Neuronal stem cell (in vitro differentiated cells): ENCODE data around the gene FAM161A. TPM values are rescaled to one million over a fixed set of nuclear protein-coding genes. Genes with fewer than 3 reads are reported as not detected.

Source experiments
- DNase-seq: peaks from one replicate; pipeline ENCODE4 v3.0.0-alpha.2; 2013; ENCODE audit warnings: low spot score
- H2AFZ ChIP-seq: one replicate; pipeline ENCODE4 v1.6.1; 2013; ENCODE audit warnings: mild to moderate bottlenecking, low read length, inconsistent platforms
- H2AK5ac ChIP-seq: 2 replicates; pipeline ENCODE4 v1.6.1; 2013; ENCODE audit warnings: low read depth, mild to moderate bottlenecking, inconsistent platforms, low read length, moderate library complexity, mixed read lengths
- H2BK120ac ChIP-seq: 2 replicates; pipeline ENCODE4 v1.6.1; 2013; ENCODE audit warnings: low read depth, mild to moderate bottlenecking, inconsistent platforms, low read length, moderate library complexity, mixed read lengths
- H2BK12ac ChIP-seq: one replicate; pipeline ENCODE4 v1.6.1; 2013; ENCODE audit warnings: low read length, inconsistent platforms
- H2BK15ac ChIP-seq: 2 replicates; pipeline ENCODE4 v1.6.1; 2013; ENCODE audit warnings: mild to moderate bottlenecking, low read length, inconsistent platforms, mixed read lengths
- H2BK5ac ChIP-seq: one replicate; pipeline ENCODE4 v1.6.1; 2013; ENCODE audit warnings: inconsistent platforms, mild to moderate bottlenecking, low read length, moderate library complexity
- H3K14ac ChIP-seq: one replicate; pipeline ENCODE4 v1.6.1; 2013; ENCODE audit warnings: low read length, inconsistent platforms
- H3K18ac ChIP-seq: 2 replicates; pipeline ENCODE4 v1.6.1; 2013; ENCODE audit warnings: low read length, inconsistent platforms
- H3K23ac ChIP-seq: 2 replicates; pipeline ENCODE4 v1.6.1; 2013; ENCODE audit warnings: low read depth, mild to moderate bottlenecking, mixed read lengths, low read length, inconsistent platforms; ENCODE audit not compliant: poor library complexity
- H3K27ac ChIP-seq: replicated peaks from 3 replicates; pipeline ENCODE4 v1.5.1; 2013; ENCODE audit warnings: low read length, inconsistent platforms
- H3K27me3 ChIP-seq, 3 experiments: 2 replicates each; pipeline ENCODE4 v1.6.1; 2013; ENCODE audit warnings: low read length in 3 of 3, mild to moderate bottlenecking in 2 of 3, inconsistent platforms in 1 of 3, low read depth in 1 of 3, mixed read lengths in 1 of 3, moderate library complexity in 1 of 3; ENCODE audit not compliant: control insufficient read depth in 3 of 3, insufficient read depth in 3 of 3
- H3K36me3 ChIP-seq, 2 donors: replicated peaks in 1 of 2; 2 replicates each; pipeline ENCODE4 v1.6.1; 2013; ENCODE audit warnings: low read length in 2 of 2; ENCODE audit not compliant: control insufficient read depth in 2 of 2, insufficient read depth in 2 of 2
- H3K4ac ChIP-seq: 2 replicates; pipeline ENCODE4 v1.6.1; 2013; ENCODE audit warnings: inconsistent platforms, mild to moderate bottlenecking, low read length, moderate library complexity
- H3K4me1 ChIP-seq, 2 donors: 1 replicate in 1 of 2; 2 replicates in 1 of 2; pipeline ENCODE4 v1.6.1; 2013; ENCODE audit warnings: low read length in 2 of 2, low read depth in 1 of 2; ENCODE audit not compliant: control insufficient read depth in 2 of 2, insufficient read depth in 1 of 2
- H3K4me2 ChIP-seq: one replicate; pipeline ENCODE4 v1.6.1; 2013; ENCODE audit warnings: mild to moderate bottlenecking, low read length, inconsistent platforms; ENCODE audit not compliant: insufficient read depth, poor library complexity, severe bottlenecking
- H3K4me3 ChIP-seq, 2 donors: 2 replicates each; pipeline ENCODE4 v1.5.1; 2013; ENCODE audit warnings: low read length in 2 of 2, mild to moderate bottlenecking in 2 of 2, inconsistent platforms in 1 of 2, moderate library complexity in 1 of 2
- H3K79me1 ChIP-seq: one replicate; pipeline ENCODE4 v1.6.1; 2013; ENCODE audit warnings: low read depth, mild to moderate bottlenecking, inconsistent platforms, low read length, moderate library complexity
- H3K9ac ChIP-seq: one replicate; pipeline ENCODE4 v1.6.1; 2013; ENCODE audit warnings: mild to moderate bottlenecking, low read depth, low read length, inconsistent platforms; ENCODE audit not compliant: poor library complexity
- H3K9me3 ChIP-seq, 2 donors: replicated peaks in 1 of 2; 2 replicates each; pipeline versions ENCODE3 to v1.6.1; 2013; ENCODE audit warnings: low read length in 2 of 2, mild to moderate bottlenecking in 2 of 2, inconsistent platforms in 1 of 2, low read depth in 1 of 2, mixed read lengths in 1 of 2, moderate library complexity in 1 of 2; ENCODE audit not compliant: control insufficient read depth in 2 of 2, insufficient read depth in 1 of 2
- H4K8ac ChIP-seq: one replicate; pipeline ENCODE4 v1.6.1; 2013; ENCODE audit warnings: low read depth, mild to moderate bottlenecking, inconsistent platforms, low read length, moderate library complexity
- H4K91ac ChIP-seq: one replicate; pipeline ENCODE4 v1.6.1; 2013; ENCODE audit warnings: low read length, low read depth, mild to moderate bottlenecking, inconsistent platforms; ENCODE audit not compliant: poor library complexity
- WGBS, 2 donors: extraction: QIAGEN DNeasy Blood & Tissue Kit; methylation state at CpG; one replicate each; pipeline ENCODE4 v1.1.7; 2013; ENCODE audit warnings: missing lambda C conversion rate in 2 of 2, mixed read lengths in 1 of 2; ENCODE audit not compliant: insufficient read length in 2 of 2, insufficient replicate concordance in 1 of 2; ENCODE audit errors: extremely low coverage in 2 of 2; 5-methylcytosine and 5-hydroxymethylcytosine counted together
- polyA plus RNA-seq, 2 experiments: library from polyadenylated mRNA; stranded (reverse); fragments of 200-250 nt; gene quantifications; one replicate each; pipeline ENCODE4 v1.2.3, GENCODE V29; 2013

Gene FAM161A, protein sequence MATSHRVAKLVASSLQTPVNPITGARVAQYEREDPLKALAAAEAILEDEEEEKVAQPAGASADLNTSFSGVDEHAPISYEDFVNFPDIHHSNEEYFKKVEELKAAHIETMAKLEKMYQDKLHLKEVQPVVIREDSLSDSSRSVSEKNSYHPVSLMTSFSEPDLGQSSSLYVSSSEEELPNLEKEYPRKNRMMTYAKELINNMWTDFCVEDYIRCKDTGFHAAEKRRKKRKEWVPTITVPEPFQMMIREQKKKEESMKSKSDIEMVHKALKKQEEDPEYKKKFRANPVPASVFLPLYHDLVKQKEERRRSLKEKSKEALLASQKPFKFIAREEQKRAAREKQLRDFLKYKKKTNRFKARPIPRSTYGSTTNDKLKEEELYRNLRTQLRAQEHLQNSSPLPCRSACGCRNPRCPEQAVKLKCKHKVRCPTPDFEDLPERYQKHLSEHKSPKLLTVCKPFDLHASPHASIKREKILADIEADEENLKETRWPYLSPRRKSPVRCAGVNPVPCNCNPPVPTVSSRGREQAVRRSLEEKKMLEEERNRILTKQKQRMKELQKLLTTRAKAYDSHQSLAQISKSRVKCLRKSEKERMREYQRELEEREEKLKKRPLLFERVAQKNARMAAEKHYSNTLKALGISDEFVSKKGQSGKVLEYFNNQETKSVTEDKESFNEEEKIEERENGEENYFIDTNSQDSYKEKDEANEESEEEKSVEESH
- polyA plus RNA-seq (2013, experiment 1 of 2): 13.3 TPM
- 14.1 TPM for polyA plus RNA-seq (2013, experiment 2 of 2)

DNA sequence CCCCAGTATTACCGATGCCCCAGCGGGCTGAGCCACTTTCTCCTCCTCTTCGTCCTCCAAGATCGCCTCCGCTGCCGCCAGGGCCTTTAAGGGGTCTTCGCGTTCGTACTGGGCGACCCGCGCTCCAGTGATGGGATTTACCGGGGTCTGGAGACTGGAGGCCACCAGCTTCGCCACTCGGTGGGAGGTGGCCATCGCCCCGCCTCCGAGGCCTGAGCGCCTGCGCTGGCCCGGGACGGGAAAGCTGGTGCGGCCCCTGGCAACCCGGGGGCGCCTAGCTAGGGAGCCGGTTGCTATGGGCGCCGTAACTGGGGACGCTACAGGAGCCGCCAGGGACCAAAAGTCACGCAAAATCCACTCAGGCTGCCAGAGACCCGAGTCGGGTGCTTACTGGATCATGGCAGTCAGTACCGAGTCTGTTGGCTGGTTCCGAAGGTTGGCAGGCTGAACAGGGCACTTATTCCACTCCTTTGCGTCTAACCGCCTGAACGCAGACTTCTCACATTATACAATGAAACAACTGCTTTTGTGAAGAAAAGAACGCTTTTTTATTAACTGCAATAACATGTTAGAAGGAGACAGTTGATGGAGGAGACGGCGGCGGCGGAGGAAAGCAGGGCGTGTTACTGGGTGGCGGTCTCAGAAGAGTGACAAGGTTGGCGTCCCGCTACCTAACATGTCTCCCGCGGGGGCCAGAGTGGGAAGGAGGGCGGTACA, at the start of gene FAM161A:
Gene FAM161A, minus strand, starts transcription at position 214 of the 717 bp plus-strand sequence. Its CDS starts 19 bp downstream, at position 195.
- peak within 1 kb of the TSS; percentile 85 for H3K14ac ChIP-seq
- H3K4me1 ChIP-seq: peaks cover 2% of the 10 kb centered on the region in 2 donors
- H3K9me3 ChIP-seq: no peaks in the 10 kb centered on the region
- no peaks in the 10 kb centered on the region for H3K27me3 ChIP-seq
- H3K23ac ChIP-seq: peak within 1 kb of the TSS; percentile 21
- peaks cover 0 to 3% of the 10 kb centered on the region in 2 donors for H3K36me3 ChIP-seq
- H2BK120ac ChIP-seq: no peak within 1 kb of the TSS
- peak within 1 kb of the TSS; percentile 98 for H3K18ac ChIP-seq
- no CpG with 5 or more reads among the region's 50 CpGs for WGBS, 2 donors
- peak within 1 kb of the TSS; percentile 37 for H3K4ac ChIP-seq
- peak within 1 kb of the TSS; percentile 1 for H2BK15ac ChIP-seq
- no peak within 1 kb of the TSS for H2BK12ac ChIP-seq
- H4K91ac ChIP-seq: no peak within 1 kb of the TSS
- peak; percentile 87 for DNase-seq
- peak within 1 kb of the TSS; percentile 85 for H3K27ac ChIP-seq
- peak within 1 kb of the TSS; percentile 97 for H3K4me2 ChIP-seq
- H2BK5ac ChIP-seq: peak within 1 kb of the TSS; percentile 56
- H3K4me3 ChIP-seq: peak within 1 kb of the TSS; percentile 61 to 85
- H4K8ac ChIP-seq: no peak within 1 kb of the TSS
- H3K79me1 ChIP-seq: no peaks in the 10 kb centered on the region
- peak within 1 kb of the TSS; percentile 97 for H2AFZ ChIP-seq
- no peak within 1 kb of the TSS for H2AK5ac ChIP-seq
- peak within 1 kb of the TSS; percentile 95 for H3K9ac ChIP-seq

GRCh38 chr2:61900281-61900680, 46.4 kb upstream of the FAM161A start:
- Histone ChIP-seq H3K14ac (no peak overlapping the region), H3K4me2 (no peak overlapping the region), H4K91ac (no peak overlapping the region), H3K9ac (no peak overlapping the region), H3K79me1 (no peaks in the 10 kb centered on the region), H3K4me3 (no peak overlapping the region), H3K18ac (no peak overlapping the region), H3K27me3 (no peaks in the 10 kb centered on the region), H2AK5ac (no peak overlapping the region), H3K27ac (no peak overlapping the region), H3K9me3 (no peaks in the 10 kb centered on the region), H3K4me1 (peaks cover 0 to 2% of the 10 kb centered on the region in 2 donors), H2BK15ac (no peak overlapping the region), H2AFZ (no peak overlapping the region), H3K4ac (no peak overlapping the region), H3K36me3 (no peaks in the 10 kb centered on the region), H4K8ac (no peak overlapping the region), H2BK5ac (no peak overlapping the region), H2BK12ac (no peak overlapping the region), H2BK120ac (no peak overlapping the region), H3K23ac (no peak overlapping the region)
- no peak for DNase-seq
- no CpG with 5 or more reads among the region's 1 CpG for WGBS, 2 donors

- Histone ChIP-seq H2BK15ac (no peak overlapping the region), H4K91ac (no peak overlapping the region), H3K4me2 (no peak overlapping the region), H3K9ac (no peak overlapping the region), H3K4me3 (no peak overlapping the region), H2BK12ac (no peak overlapping the region), H3K27me3 (no peaks in the 10 kb centered on the region), H2BK5ac (no peak overlapping the region), H3K23ac (no peak overlapping the region), H3K36me3 (no peaks in the 10 kb centered on the region), H3K4me1 (no peaks in the 10 kb centered on the region), H3K27ac (no peak overlapping the region), H2AFZ (no peak overlapping the region), H4K8ac (no peak overlapping the region), H3K79me1 (no peaks in the 10 kb centered on the region), H3K18ac (no peak overlapping the region), H2AK5ac (no peak overlapping the region), H3K9me3 (no peaks in the 10 kb centered on the region), H2BK120ac (no peak overlapping the region), H3K4ac (no peak overlapping the region), H3K14ac (no peak overlapping the region)
- DNase-seq: no peak
- WGBS, 2 donors: no CpG with 5 or more reads among the region's 2 CpGs
Measured at GRCh38 chr2:61898810-61899209, 45.0 kb upstream of the FAM161A start.
